ENCODE measurements around the gene PRIM1.
"Not testable (repeated sequence)": the region's sequence is repeated elsewhere in the genome, so short reads cannot be mapped to it uniquely, and the experiment has no call there.

The PRIM1 gene

GRCh38 chr12:56751712-56752598 lies at the start of gene PRIM1:
Gene PRIM1 (minus strand): TSS chr12:56752323. CDS start chr12:56752298, 25 bp downstream.
- peak; percentile 64 for DNase-seq

- no peak for DNase-seq
Observed at GRCh38 chr12:56800221-56800620, 48.1 kb upstream of the PRIM1 start.

- not testable (repeated sequence) for DNase-seq
Observed at GRCh38 chr12:56799345-56799744, 47.2 kb upstream of the PRIM1 start.

GRCh38 chr12:56795791-56796190 lies 43.7 kb upstream of the PRIM1 start:
- not testable (repeated sequence) for DNase-seq

- DNase-seq, result not testable (repeated sequence)
Observed at GRCh38 chr12:56795046-56795562, 43.0 kb upstream of the PRIM1 start.

GRCh38 chr12:56793124-56793523 lies 41.0 kb upstream of the PRIM1 start:
- DNase-seq, result not testable (repeated sequence)

- DNase-seq, result no peak
Observed at GRCh38 chr12:56792678-56793077, 40.6 kb upstream of the PRIM1 start.

GRCh38 chr12:56789429-56789828 lies 37.3 kb upstream of the PRIM1 start:
- DNase-seq, result not testable (repeated sequence)

- no peak for DNase-seq
Observed at GRCh38 chr12:56787498-56787897, 35.4 kb upstream of the PRIM1 start.

- no peak for DNase-seq
Observed at GRCh38 chr12:56785874-56786273, 33.8 kb upstream of the PRIM1 start.

- DNase-seq, result no peak
Observed at GRCh38 chr12:56785141-56785865, 33.2 kb upstream of the PRIM1 start.

GRCh38 chr12:56781726-56782125 lies 29.6 kb upstream of the PRIM1 start:
- DNase-seq, result no peak

- DNase-seq, result no peak
Observed at GRCh38 chr12:56778756-56779155, 26.6 kb upstream of the PRIM1 start.

GRCh38 chr12:56776654-56777053 lies 24.5 kb upstream of the PRIM1 start:
- DNase-seq, result no peak

GRCh38 chr12:56775638-56776037 lies 23.5 kb upstream of the PRIM1 start:
- no peak for DNase-seq

- no peak for DNase-seq
Observed at GRCh38 chr12:56773113-56773512, 21.0 kb upstream of the PRIM1 start.

- no peak for DNase-seq
Observed at GRCh38 chr12:56772625-56773024, 20.5 kb upstream of the PRIM1 start.

- DNase-seq, result no peak
Observed at GRCh38 chr12:56769868-56770267, 17.7 kb upstream of the PRIM1 start.

- DNase-seq, result no peak
Observed at GRCh38 chr12:56768424-56768823, 16.3 kb upstream of the PRIM1 start.

- DNase-seq, result no peak
Observed at GRCh38 chr12:56766535-56766934, 14.4 kb upstream of the PRIM1 start.

- no peak for DNase-seq
Observed at GRCh38 chr12:56763753-56764657, 11.9 kb upstream of the PRIM1 start.

GRCh38 chr12:56761812-56762211 lies 9.7 kb upstream of the PRIM1 start:
- DNase-seq, result no peak

GRCh38 chr12:56760460-56760859 lies 8.3 kb upstream of the PRIM1 start:
- DNase-seq, result no peak
